H1 (cell line): ENCODE data around the gene CBLN3. TPM values are rescaled to one million over a fixed set of nuclear protein-coding genes. Genes with fewer than 3 reads are reported as not detected.
A peak's percentile ranks its signal among the peaks of the same experiment; 100 is the strongest.

Experiments used
- CTCF ChIA-PET: fragments of 300-600 bp; sonication (Branson Sonifier 250); formaldehyde crosslinking; loops from one replicate; lab custom pipeline; 2021; ENCODE audit not compliant: partially characterized antibody; lab: Charles Lee
- POLR2A ChIA-PET: fragments of 300-600 bp; sonication (Branson Sonifier 250); formaldehyde crosslinking; loops from one replicate; lab custom pipeline; 2021; ENCODE audit warnings: inconsistent platforms; ENCODE audit not compliant: partially characterized antibody; lab: Charles Lee
- DNase-seq, 2 experiments: peaks; one replicate each; pipeline versions ENCODE4 v3.0.0 to v3.0.0-alpha.2; 2010 to 2022; ENCODE audit warnings: low spot score in 2 of 2, low read depth in 1 of 2, mixed read lengths in 1 of 2
- FAIRE-seq: peaks from 2 replicates; lab custom pipeline; 2011; peaks lifted over from hg19 to GRCh38; lab: Jason Lieb, UNC
- H2AFZ ChIP-seq: 2 replicates; pipeline ENCODE4 v1.8.1; 2012; ENCODE audit warnings: low read length, inconsistent platforms
- H2AK5ac ChIP-seq: 2 replicates; pipeline ENCODE4 v1.6.1; 2013; ENCODE audit warnings: low read depth, low read length
- H2BK120ac ChIP-seq: replicated peaks from 2 replicates; pipeline ENCODE3; 2013; ENCODE audit warnings: low read depth, low read length, inconsistent platforms
- H2BK12ac ChIP-seq: 2 replicates; pipeline ENCODE4 v1.6.1; 2013; ENCODE audit warnings: low read depth, low read length
- H2BK15ac ChIP-seq: 2 replicates; pipeline ENCODE4 v1.6.1; 2013; ENCODE audit warnings: low read length
- H2BK20ac ChIP-seq: 2 replicates; pipeline ENCODE4 v1.6.1; 2013; ENCODE audit warnings: low read length
- H2BK5ac ChIP-seq: 2 replicates; pipeline ENCODE4 v1.6.1; 2013; ENCODE audit warnings: low read depth, low read length
- H3K14ac ChIP-seq: 2 replicates; pipeline ENCODE4 v1.6.1; 2013; ENCODE audit warnings: inconsistent platforms; ENCODE audit not compliant: insufficient read length
- H3K18ac ChIP-seq: 2 replicates; pipeline ENCODE4 v1.6.1; 2013; ENCODE audit warnings: low read length; ENCODE audit errors: extremely low read depth
- H3K23ac ChIP-seq: 2 replicates; pipeline ENCODE4 v1.6.1; 2013; ENCODE audit warnings: inconsistent platforms; ENCODE audit not compliant: insufficient read length
- H3K23me2 ChIP-seq: 2 replicates; pipeline ENCODE4 v1.6.1; 2013; ENCODE audit warnings: low read depth, low read length
- H3K27ac ChIP-seq: 2 replicates; pipeline ENCODE4 v1.6.1; 2011; ENCODE audit warnings: low read depth, low read length, inconsistent platforms
- H3K27me3 ChIP-seq, 4 experiments: replicated peaks in 1 of 4; 1 replicate in 1 of 4; 2 replicates in 3 of 4; pipeline versions ENCODE4 v1.6.1 to v1.8.1; 2011 to 2013; ENCODE audit warnings: low read length in 3 of 4, mild to moderate bottlenecking in 3 of 4, inconsistent platforms in 2 of 4, mixed read lengths in 2 of 4, moderate library complexity in 1 of 4; ENCODE audit not compliant: control insufficient read depth in 3 of 4, insufficient read depth in 3 of 4; ENCODE audit errors: extremely low read depth in 1 of 4
- H3K36me3 ChIP-seq, 4 experiments: 2 replicates each; pipeline versions ENCODE4 v1.6.1 to v1.8.1; 2011 to 2013; ENCODE audit warnings: mild to moderate bottlenecking in 4 of 4, low read length in 3 of 4, moderate library complexity in 2 of 4, control low read depth in 1 of 4, inconsistent platforms in 1 of 4; ENCODE audit not compliant: insufficient read depth in 4 of 4, control insufficient read depth in 2 of 4
- H3K4ac ChIP-seq: replicated peaks from 2 replicates; pipeline ENCODE3; 2013; ENCODE audit warnings: low read length, low read depth, mixed read lengths, inconsistent platforms; ENCODE audit not compliant: insufficient read length
- H3K4me1 ChIP-seq, 4 experiments: replicated peaks in 1 of 4; 1 replicate in 1 of 4; 2 replicates in 3 of 4; pipeline versions ENCODE4 v1.6.1 to v1.8.1; 2011 to 2013; ENCODE audit warnings: low read length in 3 of 4, inconsistent platforms in 2 of 4, mixed read lengths in 1 of 4; ENCODE audit not compliant: insufficient read depth in 4 of 4, control insufficient read depth in 3 of 4
- H3K4me2 ChIP-seq, 2 experiments: 2 replicates each; pipeline versions ENCODE4 v1.6.1 to v1.8.1; 2011 to 2013; ENCODE audit warnings: low read depth in 2 of 2, low read length in 2 of 2, control low read depth in 1 of 2, inconsistent platforms in 1 of 2, mild to moderate bottlenecking in 1 of 2; ENCODE audit not compliant: insufficient read depth in 1 of 2
- H3K4me3 ChIP-seq, 4 experiments: fragments of 200-600, 300-600 bp in 1 of 4; sonication (generic), shearing (Covaris generic), sonication (Bioruptor Twin) in 1 of 4; 2 replicates each; pipeline versions ENCODE4 v1.5.1 to v1.8.1; 2011 to 2016; ENCODE audit warnings: low read length in 4 of 4, low read depth in 3 of 4, control low read depth in 2 of 4, inconsistent platforms in 2 of 4, mild to moderate bottlenecking in 2 of 4, mixed read lengths in 1 of 4, moderate library complexity in 1 of 4; ENCODE audit not compliant: insufficient read depth in 2 of 4; ENCODE audit errors: extremely low read depth in 1 of 4
- H3K56ac ChIP-seq: replicated peaks from 2 replicates; pipeline ENCODE3; 2013; ENCODE audit warnings: low read depth, mild to moderate bottlenecking, mixed read lengths, low read length, inconsistent platforms; ENCODE audit not compliant: insufficient read length
- H3K79me1 ChIP-seq: 2 replicates; pipeline ENCODE4 v1.6.1; 2013; ENCODE audit warnings: low read depth, low read length, control low read depth
- H3K79me2 ChIP-seq, 2 experiments: 2 replicates each; pipeline versions ENCODE4 v1.6.1 to v1.8.1; 2012 to 2013; ENCODE audit warnings: low read length in 2 of 2, mild to moderate bottlenecking in 2 of 2, inconsistent platforms in 1 of 2; ENCODE audit not compliant: insufficient read depth in 2 of 2, control insufficient read depth in 1 of 2
- H3K9ac ChIP-seq, 4 experiments: replicated peaks in 1 of 4; 1 replicate in 1 of 4; 2 replicates in 3 of 4; pipeline versions ENCODE4 v1.6.1 to v1.8.1; 2011 to 2013; ENCODE audit warnings: low read depth in 3 of 4, low read length in 3 of 4, control low read depth in 2 of 4, mild to moderate bottlenecking in 2 of 4, moderate library complexity in 2 of 4, inconsistent platforms in 1 of 4; ENCODE audit errors: extremely low read depth in 1 of 4
- H3K9me3 ChIP-seq, 2 experiments: 2 replicates each; pipeline versions ENCODE4 v1.6.1 to v1.8.1; 2012 to 2013; ENCODE audit warnings: mild to moderate bottlenecking in 2 of 2, moderate library complexity in 2 of 2, control low read depth in 1 of 2, inconsistent platforms in 1 of 2, low read depth in 1 of 2, low read length in 1 of 2, mixed read lengths in 1 of 2; ENCODE audit not compliant: insufficient read depth in 2 of 2
- H4K20me1 ChIP-seq, 2 experiments: replicated peaks in 1 of 2; 2 replicates each; pipeline versions ENCODE3 to v1.8.1; 2011 to 2013; ENCODE audit warnings: inconsistent platforms in 2 of 2, low read length in 2 of 2, mild to moderate bottlenecking in 1 of 2; ENCODE audit not compliant: insufficient read depth in 2 of 2, control insufficient read depth in 1 of 2
- H4K5ac ChIP-seq: 2 replicates; pipeline ENCODE4 v1.6.1; 2013; ENCODE audit warnings: low read length, low read depth, mixed read lengths, inconsistent platforms; ENCODE audit not compliant: insufficient read length
- H4K8ac ChIP-seq: 2 replicates; pipeline ENCODE4 v1.8.0; 2013; ENCODE audit warnings: mild to moderate bottlenecking, moderate library complexity, low read length, inconsistent platforms; ENCODE audit not compliant: insufficient read depth; ENCODE audit errors: extremely low read depth
- H4K91ac ChIP-seq: replicated peaks from 2 replicates; pipeline ENCODE3; 2013; ENCODE audit warnings: low read length, mixed read lengths, inconsistent platforms; ENCODE audit not compliant: insufficient read length
- BACH1 ChIP-seq: IDR thresholded peaks from 2 replicates; pipeline ENCODE4 v1.6.1; 2012; ENCODE audit warnings: low read length, improper control_type of control experiment
- CEBPB ChIP-seq: IDR thresholded peaks from 2 replicates; pipeline ENCODE4 v1.6.1; 2012; ENCODE audit warnings: low read depth, low read length
- CTBP2 ChIP-seq: IDR thresholded peaks from 2 replicates; pipeline ENCODE4 v1.7.0; 2011; ENCODE audit warnings: borderline replicate concordance, mild to moderate bottlenecking, moderate library complexity, mixed read lengths, low read length; ENCODE audit not compliant: insufficient read depth, insufficient read length
- FOSL1 ChIP-seq: IDR thresholded peaks from 2 replicates; pipeline ENCODE4 v1.6.1; 2011; ENCODE audit warnings: mild to moderate bottlenecking, low read depth, low read length, moderate library complexity; ENCODE audit not compliant: insufficient read depth
- GABPA ChIP-seq: IDR thresholded peaks from 2 replicates; pipeline ENCODE4 v1.6.1; 2011; ENCODE audit warnings: mild to moderate bottlenecking, low read length, moderate library complexity, borderline replicate concordance; ENCODE audit not compliant: insufficient read depth
- KDM4A ChIP-seq: IDR thresholded peaks from one replicate; pipeline ENCODE4 v1.7.1; 2012; ENCODE audit warnings: low read depth, mild to moderate bottlenecking, moderate library complexity, low read length, inconsistent platforms; ENCODE audit not compliant: severe bottlenecking
- SP1 ChIP-seq: IDR thresholded peaks from 2 replicates; pipeline ENCODE4 v1.6.1; 2011; ENCODE audit warnings: low read depth, low read length
- SP2 ChIP-seq: IDR thresholded peaks from 2 replicates; pipeline ENCODE4 v1.6.1; 2012; ENCODE audit warnings: mild to moderate bottlenecking, low read length, inconsistent platforms
- TAF7 ChIP-seq: optimal IDR thresholded peaks from 2 replicates; pipeline ENCODE3; 2011; ENCODE audit warnings: low read depth, mild to moderate bottlenecking, inconsistent platforms, low read length, moderate library complexity, borderline replicate concordance
- WGBS, 2 experiments: shearing (Covaris generic) in 1 of 2; methylation state at CpG; one replicate each; pipeline versions ENCODE4 v1.1.6 to v1.1.7; 2013 to 2015; ENCODE audit warnings: low lambda C conversion rate in 2 of 2, mixed read lengths in 2 of 2, inconsistent platforms in 1 of 2, low coverage in 1 of 2, missing lambda C conversion rate in 1 of 2; ENCODE audit not compliant: insufficient replicate concordance in 2 of 2, insufficient coverage in 1 of 2, insufficient read length in 1 of 2; ENCODE audit errors: extremely low coverage in 1 of 2, missing lambda C conversion rate in 1 of 2; 5-methylcytosine and 5-hydroxymethylcytosine counted together
- polyA plus RNA-seq, 7 experiments: library from polyadenylated mRNA; depleted of rRNA in 3 of 7; stranded (reverse) in 5 of 7; unstranded in 2 of 7; fragments of >200 nt in 5 of 7; fragments of 200-250 nt in 2 of 7; gene quantifications; 1 replicate in 5 of 7; 2 replicates in 1 of 7; 4 replicates in 1 of 7; pipeline versions ENCODE4 v1.2.1 to v1.2.3, GENCODE V29; 2011 to 2013; ENCODE audit warnings: missing spikeins in 2 of 7, mixed read lengths in 2 of 7
- total RNA-seq: library from RNA; stranded (reverse); fragmentation: NEBNext Ultra II Directional; extraction: Animal tissue kit (Norgen Biotek cat#: 25700); gene quantifications from 2 replicates; pipeline ENCODE4 v1.2.1, GENCODE V29; 2021
- TF ChIP-seq, protein P1 (sequence below): IDR thresholded peaks from 2 replicates; pipeline ENCODE4 v1.6.1; 2012; ENCODE audit warnings: inconsistent platforms

The CBLN3 gene
- total and polyA plus RNA-seq, 2 of the 8 experiments (the other 6 are each of a cell fraction or from before 2014, with no cell fraction given), result 0.54 to 1.00 TPM

GRCh38 chr14:24441904-24442239 is 12.4 kb upstream of the CBLN3 start:
- Histone ChIP-seq H3K79me1 (no peaks in the 10 kb centered on the region; the same call in 1 of the 2 replicates), H2BK120ac (no peak overlapping the region), H2AFZ (0 out of 2 replicates have a peak overlapping the region, but pooled peaks have one; percentile 20), H3K18ac (peak overlapping the region; percentile 86; the same call in 1 of the 2 replicates), H2BK15ac (0 out of 2 replicates have a peak overlapping the region, but pooled peaks have one; percentile 83), H3K27me3 (no peaks in the 10 kb centered on the region), H3K4me2 (peak overlapping the region; percentile 76 to 96), H3K23me2 (peaks cover 9% of the 10 kb centered on the region), H3K4ac (peak overlapping the region; percentile 86), H2BK20ac (no peak overlapping the region), H2BK12ac (no peak overlapping the region), H3K14ac (no peak overlapping the region), H3K4me1 (no peaks in the 10 kb centered on the region; a peak in 2 of 7 replicates), H3K56ac (peak overlapping the region; percentile 70), H3K9me3 (no peaks in the 10 kb centered on the region), H4K8ac (peak overlapping the region; percentile 37), H3K36me3 (peaks cover 10 to 26% (median 12%) of the 10 kb centered on the region in 4 experiments; a peak in 7 of 8 replicates), H2AK5ac (no peak overlapping the region), H3K4me3 (peak overlapping the region; percentile 84 to 95 (median 89)), H3K9ac (peak overlapping the region in 3 of 4 experiments; percentile 88 to 92 (median 91); a peak in 6 of 7 replicates), H4K91ac (peak overlapping the region; percentile 18), H2BK5ac (peak overlapping the region; percentile 98), H4K20me1 (peaks cover under 1 to 5% of the 10 kb centered on the region in 2 experiments), H3K23ac (no peak overlapping the region), H3K79me2 (0 out of 4 replicates have a peak, but pooled peaks cover 0 to 3% of the 10 kb centered on the region in 2 experiments), H3K27ac (peak overlapping the region; percentile 98), H4K5ac (peak overlapping the region; percentile 18)
- 7% methylated on average over 12 of the region's 12 CpGs; no CpG with 5 or more reads in 1 of the 2 experiments for WGBS, 2 experiments
- ChIA-PET POLR2A (interaction anchor here (0.8 to 4.5 kb wide), 10 partner anchors 11 to 650 kb away, joined by 3 to 34 read pairs (median 4); partner anchors contain the start of genes CBLN3, CIDEB and KHNYN), CTCF (interaction anchor here (0.7 to 4.1 kb wide), 10 partner anchors 10 to 372 kb away, joined by 3 to 29 read pairs (median 4); partner anchors contain the start of genes CBLN3, CIDEB and KHNYN)
- TF ChIP-seq GABPA, result no peak
- TF ChIP-seq, protein P1, sequence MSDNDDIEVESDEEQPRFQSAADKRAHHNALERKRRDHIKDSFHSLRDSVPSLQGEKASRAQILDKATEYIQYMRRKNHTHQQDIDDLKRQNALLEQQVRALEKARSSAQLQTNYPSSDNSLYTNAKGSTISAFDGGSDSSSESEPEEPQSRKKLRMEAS, result peak; percentile 69; the same call in 1 of the 2 replicates
- TF ChIP-seq SP2, result no peak
- no peak for TF ChIP-seq TAF7
- no peak for TF ChIP-seq FOSL1
- no peak for TF ChIP-seq SP1
- TF ChIP-seq CTBP2, result no peak
- TF ChIP-seq CEBPB, result no peak
- TF ChIP-seq BACH1, result no peak
- TF ChIP-seq KDM4A, result peak; percentile 15
- no peak for DNase-seq
- no peak for FAIRE-seq
